HCT116 (cell line): ENCODE results near the gene NCMAP.

Experiments
- CTCF ChIP-seq, 3 experiments: fragments of 200-600 bp in 1 of 3; sonication (generic) in 1 of 3; IDR thresholded peaks in 2 of 3; conservative IDR thresholded peaks in 1 of 3; 2 replicates each; pipeline ENCODE4 v1.5.1; 2012 to 2017; ENCODE audit warnings: low read depth in 2 of 3, low read length in 2 of 3, antibody characterized with exemption in 1 of 3, borderline replicate concordance in 1 of 3, control low read depth in 1 of 3, mild to moderate bottlenecking in 1 of 3, mixed read lengths in 1 of 3, mixed run types in 1 of 3, moderate library complexity in 1 of 3; ENCODE audit not compliant: insufficient read depth in 1 of 3
- JUND ChIP-seq: IDR thresholded peaks from 2 replicates; pipeline ENCODE4 v1.6.1; 2012
- POLR2A ChIP-seq: IDR thresholded peaks from 2 replicates; pipeline ENCODE4 v1.7.0; 2011; ENCODE audit warnings: borderline replicate concordance; ENCODE audit not compliant: insufficient read depth, insufficient read length; ENCODE audit errors: extremely low read depth
- POLR2AphosphoS5 ChIP-seq: IDR thresholded peaks from 2 replicates; pipeline ENCODE4 v1.6.1; 2011; ENCODE audit warnings: mild to moderate bottlenecking, low read depth, low read length, moderate library complexity
- SP1 ChIP-seq: IDR thresholded peaks from 2 replicates; pipeline ENCODE4 v1.6.1; 2012; ENCODE audit warnings: low read depth
- YY1 ChIP-seq: IDR thresholded peaks from 2 replicates; pipeline ENCODE4 v1.6.1; 2011; ENCODE audit warnings: low read length, low read depth, moderate library complexity, mild to moderate bottlenecking; ENCODE audit not compliant: insufficient replicate concordance; ENCODE audit errors: extremely low read depth

DNA sequence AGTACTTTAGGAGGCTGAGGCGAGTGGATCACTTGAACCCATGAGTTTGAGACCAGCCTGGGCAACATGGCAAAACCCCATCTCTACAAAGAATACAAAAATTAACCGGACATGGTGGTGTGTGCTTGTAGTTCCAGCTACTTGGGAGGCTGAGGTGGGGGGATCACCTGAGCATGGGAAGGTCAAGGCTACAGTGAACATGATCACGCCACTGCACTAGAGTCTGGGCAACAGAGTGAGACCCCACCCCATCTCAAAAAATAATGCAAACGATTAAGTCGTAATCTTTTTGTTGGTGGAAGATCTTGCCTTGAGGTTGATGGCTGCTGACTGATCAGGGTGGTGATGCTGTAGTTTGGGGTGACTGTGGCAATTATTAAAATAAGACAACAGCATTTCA lies 47.0 kb upstream of the NCMAP start:
- no peak for TF ChIP-seq SP1
- TF ChIP-seq POLR2A, result no peak
- TF ChIP-seq CTCF (IDR thresholded peaks at IDR 0.05 in 2 of 3, conservative IDR thresholded peaks at IDR 0.05 in 1 of 3; ENCODE audit: borderline replicate concordance in 1 of 3, insufficient read depth in 1 of 3, low read depth in 2 of 3, low read length in 2 of 3), result no peak
- no peak for TF ChIP-seq POLR2AphosphoS5
- TF ChIP-seq YY1, result no peak
- TF ChIP-seq JUND, result no peak
